HG02571 (cell line): Measurements from ENCODE around the gene SERGEF.

ENCODE experiments used
- ATAC-seq: cut with Tn5 transposase; IDR thresholded peaks from one replicate; pipeline ENCODE4 v1.9.1; 2021; ENCODE audit warnings: mild to moderate bottlenecking, moderate library complexity; ENCODE audit not compliant: unreplicated experiment

The SERGEF gene

GRCh38 chr11:18012906-18013781 lies at the start of gene SERGEF:
Gene SERGEF, minus strand, starts transcription at chr11:18013047. Its CDS starts 37 bp downstream, at chr11:18013010.
- peak; percentile 94 for ATAC-seq

- no peak for ATAC-seq
Observed at GRCh38 chr11:18061351-18061750, 48.5 kb upstream of the SERGEF start.

GRCh38 chr11:18056561-18057181 lies 43.8 kb upstream of the SERGEF start:
- no peak for ATAC-seq

- no peak for ATAC-seq
Observed at GRCh38 chr11:18054511-18055103, 41.8 kb upstream of the SERGEF start.

DNA sequence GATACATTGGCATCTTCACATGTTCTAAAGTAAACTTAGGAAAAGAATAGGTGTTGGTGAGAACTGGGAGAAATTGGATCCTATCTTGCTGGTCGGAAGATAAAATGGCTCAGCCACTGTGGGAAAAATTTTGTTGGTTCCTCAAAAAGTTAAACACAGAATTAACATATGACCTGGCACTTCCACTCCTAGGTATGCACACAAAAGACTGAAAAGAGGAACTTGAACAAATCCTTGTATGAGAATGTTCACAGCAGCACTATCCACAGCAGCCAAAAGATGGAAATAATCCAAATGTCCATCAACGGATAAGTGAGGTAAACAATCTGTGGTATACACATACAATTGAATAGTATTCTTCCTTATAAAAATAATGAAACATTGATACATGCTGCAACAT lies 38.0 kb upstream of the SERGEF start:
- ATAC-seq: no peak

DNA sequence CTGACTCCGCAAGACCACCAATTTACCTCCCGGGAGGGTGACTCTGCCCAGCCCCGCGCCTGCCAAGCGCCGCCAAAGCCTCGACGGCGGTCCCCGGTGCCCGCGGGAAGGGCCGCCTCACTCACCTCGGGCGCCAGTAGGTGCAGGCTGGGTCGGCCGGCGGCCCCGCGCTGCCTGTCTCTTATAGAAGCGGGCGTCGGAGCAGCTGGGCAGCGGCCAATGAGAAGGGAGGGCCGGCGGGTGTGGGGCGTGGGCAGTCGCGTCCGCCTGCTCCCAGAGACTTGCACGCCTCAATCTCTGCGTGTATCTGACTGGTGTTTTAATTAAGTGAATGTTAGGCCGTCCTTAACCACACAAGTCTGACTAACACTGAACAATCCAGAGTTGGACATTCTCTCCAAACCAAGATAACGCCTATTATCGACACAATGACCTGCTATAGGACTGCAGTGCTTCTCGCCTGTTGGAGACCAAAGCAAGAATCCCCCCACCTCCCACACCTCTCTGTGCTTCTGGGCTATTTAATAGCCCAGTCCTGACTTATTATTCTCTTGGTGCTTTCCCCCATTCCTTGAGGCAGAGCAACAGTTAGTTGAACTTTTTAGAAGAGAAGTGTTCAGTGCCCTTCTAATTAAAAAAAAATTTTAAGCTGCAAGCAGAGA lies 33.4 kb upstream of the SERGEF start, which contains the start of gene TPH1:
Gene TPH1 (minus strand): TSS at position 154 of the 662 bp plus-strand sequence. CDS start 5,507 bp downstream, outside the sequence.
- ATAC-seq: no peak

DNA sequence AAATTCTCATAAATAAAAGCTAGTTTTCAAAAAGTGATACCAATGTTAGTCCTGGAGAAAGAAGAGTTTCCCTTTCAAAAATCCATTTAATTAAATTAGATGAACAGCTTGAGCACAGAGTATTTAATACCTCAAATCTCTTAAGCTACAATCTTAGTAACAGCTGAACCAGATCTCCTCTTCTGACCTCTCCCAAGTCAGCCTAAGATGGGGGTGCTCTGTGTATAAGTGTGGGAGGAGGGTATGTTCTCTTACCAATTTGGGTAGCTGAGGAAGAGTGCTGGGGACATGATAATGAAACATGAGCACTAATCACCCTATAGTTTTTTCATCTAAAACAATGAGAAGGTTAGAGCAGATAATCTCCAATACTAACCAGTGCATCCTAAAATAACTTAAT lies 23.6 kb upstream of the SERGEF start:
- ATAC-seq: no peak

- ATAC-seq: no peak
Observed at GRCh38 chr11:18027475-18027874, 14.6 kb upstream of the SERGEF start.

GRCh38 chr11:18022419-18022818 lies 9.6 kb upstream of the SERGEF start:
- ATAC-seq: no peak

DNA sequence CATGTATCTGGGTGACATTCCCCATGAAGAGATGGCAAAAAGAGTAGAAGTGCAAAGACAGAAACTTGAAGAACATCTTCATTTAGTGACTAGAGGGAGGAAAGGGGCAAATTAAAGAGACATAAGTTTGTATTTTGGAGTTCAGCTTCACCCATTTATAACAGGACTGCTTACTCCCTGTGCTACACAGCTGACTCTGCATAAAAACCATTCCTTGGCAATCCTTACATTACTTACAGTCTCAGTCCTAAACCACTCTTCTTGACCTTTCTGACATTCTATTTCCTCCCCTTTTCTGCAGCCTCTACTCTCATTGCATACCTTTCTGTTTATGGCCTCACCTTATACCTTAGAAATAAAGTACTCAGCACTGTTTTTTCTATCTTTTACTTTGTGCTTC lies 6.8 kb upstream of the SERGEF start:
- no peak for ATAC-seq

- no peak for ATAC-seq
Observed at GRCh38 chr11:18016789-18017188, 3.9 kb upstream of the SERGEF start.

- ATAC-seq: no peak
Observed at GRCh38 chr11:18014876-18015275, 2.0 kb upstream of the SERGEF start.

- no peak for ATAC-seq
Observed at GRCh38 chr11:18013790-18014507, 1.1 kb upstream of the SERGEF start.

DNA sequence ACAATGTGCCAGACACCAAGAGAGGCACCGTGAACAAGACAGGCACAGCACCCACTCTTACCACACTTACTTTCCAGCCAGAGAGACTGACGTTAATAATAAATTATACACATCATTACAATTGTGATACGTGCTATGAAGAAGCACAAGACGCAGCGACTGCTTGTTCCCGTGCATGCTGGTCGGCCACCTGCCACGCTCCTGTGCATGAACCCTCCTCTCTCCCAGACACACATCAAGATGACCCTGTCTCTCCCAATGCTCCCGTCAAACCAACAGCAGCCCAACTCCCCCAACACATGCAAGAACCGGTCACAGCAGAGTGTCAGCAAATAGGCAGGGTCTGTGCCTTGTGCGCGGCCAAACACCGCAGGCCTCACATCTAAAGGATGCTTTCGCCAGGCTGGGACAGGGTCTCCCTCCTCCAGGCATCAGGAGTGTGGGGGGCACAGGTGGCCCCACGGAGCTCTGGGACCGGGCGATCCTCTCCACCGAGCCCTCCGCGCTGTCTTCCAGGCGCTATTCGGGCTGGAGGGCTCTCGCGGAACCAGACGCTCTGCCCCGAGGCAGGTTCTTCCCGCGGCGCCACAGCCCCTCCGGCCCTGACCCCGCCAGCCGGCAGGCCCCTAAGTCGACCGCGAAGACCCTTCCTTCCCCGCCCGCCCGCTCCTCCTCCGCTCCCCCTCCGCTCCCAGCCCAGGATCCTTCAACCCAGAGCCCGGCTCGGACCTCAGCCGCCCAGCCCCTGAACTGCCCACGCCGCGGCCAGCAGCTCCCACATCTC lies 533 bp downstream of the SERGEF start:
- ATAC-seq: peak; percentile 1

- ATAC-seq: no peak
Observed at GRCh38 chr11:18011633-18012032, 1.2 kb downstream of the SERGEF start.

DNA sequence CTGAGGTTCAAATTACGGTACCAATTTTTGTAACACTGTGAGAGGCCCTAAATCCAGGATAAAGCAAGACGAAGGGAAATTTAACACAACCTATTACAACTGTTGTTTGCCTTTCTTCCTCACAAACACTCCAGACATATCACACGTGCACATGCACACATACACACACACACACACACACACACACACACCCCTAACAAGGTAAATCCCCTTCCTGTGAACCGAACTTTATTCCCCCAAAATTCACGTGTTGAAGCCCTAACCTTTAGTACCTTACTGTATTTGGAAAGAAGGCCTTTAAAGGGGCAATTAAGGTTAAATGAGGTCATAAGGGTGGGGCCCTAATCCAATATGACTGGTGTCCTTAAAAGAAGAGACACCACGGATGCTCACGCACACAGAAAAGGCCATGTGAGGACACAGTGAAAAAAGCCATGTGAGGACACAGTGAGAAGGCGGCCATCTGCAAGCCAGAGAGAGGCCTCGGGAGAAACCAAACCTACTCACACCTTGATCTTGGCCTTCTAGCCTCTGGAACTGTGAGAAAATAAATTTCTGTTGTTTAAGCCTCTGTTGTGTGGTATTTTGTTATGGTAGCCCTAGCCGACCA lies 1.8 kb downstream of the SERGEF start:
- no peak for ATAC-seq

DNA sequence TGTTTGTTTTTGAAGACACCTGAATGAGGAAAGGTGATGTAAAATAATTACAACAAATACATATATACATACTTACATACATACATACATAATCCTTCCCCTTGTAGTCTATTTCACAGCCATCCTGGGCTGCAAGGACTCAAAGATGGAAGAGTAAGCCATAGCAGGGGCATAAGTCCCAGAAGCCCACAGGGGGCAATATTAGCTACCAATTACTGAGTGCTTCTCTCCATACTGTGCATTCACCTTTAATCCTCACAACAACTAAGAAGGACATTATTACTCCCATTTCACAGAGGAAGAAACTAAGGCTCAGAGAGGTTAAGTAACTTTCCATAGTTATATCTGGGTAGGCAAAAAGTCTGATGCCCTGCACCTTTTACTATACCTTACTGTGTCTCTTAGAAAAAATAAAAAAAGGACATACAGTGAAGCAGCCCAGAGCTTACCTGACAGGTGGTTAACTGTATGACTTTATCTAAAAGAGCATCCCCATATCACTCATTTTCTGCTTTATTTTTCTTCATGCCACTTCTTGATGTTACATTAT lies 2.7 kb downstream of the SERGEF start:
- no peak for ATAC-seq

DNA sequence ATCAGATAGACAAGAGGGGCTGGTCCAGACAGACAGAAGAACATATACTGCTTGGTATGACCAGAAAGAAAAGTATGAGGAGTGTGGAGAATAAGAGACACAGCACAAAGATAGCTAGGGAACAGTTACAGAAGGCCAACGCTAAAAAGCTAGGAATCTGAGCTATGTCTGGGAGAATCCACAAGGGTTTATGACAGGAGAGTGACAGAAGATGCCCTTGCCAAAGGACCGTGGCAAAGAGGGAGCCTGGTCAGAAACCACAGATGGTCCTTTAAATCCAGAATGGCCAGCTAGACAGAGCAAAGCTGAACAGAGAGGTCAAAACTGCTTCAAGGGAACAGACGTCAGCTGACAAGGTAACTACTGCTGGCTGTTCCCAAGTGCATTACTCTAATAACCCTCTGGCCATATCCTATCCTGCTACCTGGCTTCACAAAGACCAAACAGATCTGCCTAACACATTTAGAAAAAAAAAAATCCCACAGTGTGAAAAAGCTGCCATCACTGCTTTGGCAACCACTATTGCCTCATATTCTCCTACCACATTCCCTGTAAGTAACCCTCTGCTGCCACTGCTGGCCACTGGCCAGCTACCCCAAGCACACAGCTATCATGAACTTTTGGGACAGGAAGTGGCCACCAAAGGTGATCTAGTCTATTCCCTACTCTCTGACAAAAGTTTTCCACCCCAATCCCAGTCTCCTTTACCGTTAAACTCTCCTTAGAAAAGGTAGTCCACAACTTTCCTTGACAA lies 7.3 kb downstream of the SERGEF start:
- no peak for ATAC-seq
